ENCODE data around the gene BRD3OS. TPM values are rescaled to one million over a fixed set of nuclear protein-coding genes. Genes with fewer than 3 reads are reported as not detected.

Gene BRD3OS
- total RNA-seq, 1 donor from 2014 or later, result 13.5 TPM

GRCh38 chr9:134032456-134033222, 7.4 kb downstream of the BRD3OS start:
- no peak for DNase-seq (ENCODE audit: low spot score)

GRCh38 chr9:134033516-134034214, 8.4 kb downstream of the BRD3OS start:
- no peak for DNase-seq (ENCODE audit: low spot score)

- DNase-seq (ENCODE audit: low spot score), result no peak
These were observed 9.1 kb downstream of the BRD3OS start for GRCh38 chr9:134034215-134035040.

GRCh38 chr9:134035041-134036039, 10.1 kb downstream of the BRD3OS start:
- DNase-seq (ENCODE audit: low spot score), result no peak

GRCh38 chr9:134036130-134036529, 10.8 kb downstream of the BRD3OS start:
- no peak for DNase-seq (ENCODE audit: low spot score)

- no peak for DNase-seq (ENCODE audit: low spot score)
These were observed 12.4 kb downstream of the BRD3OS start for GRCh38 chr9:134037641-134038040.

- no peak for DNase-seq (ENCODE audit: low spot score)
These were observed 14.3 kb downstream of the BRD3OS start for GRCh38 chr9:134039386-134040175.

GRCh38 chr9:134040176-134040565, 14.9 kb downstream of the BRD3OS start:
- DNase-seq (ENCODE audit: low spot score), result no peak

- no peak for DNase-seq (ENCODE audit: low spot score)
These were observed 15.7 kb downstream of the BRD3OS start for GRCh38 chr9:134040781-134041648.

- no peak for DNase-seq (ENCODE audit: low spot score)
These were observed 16.3 kb downstream of the BRD3OS start for GRCh38 chr9:134041649-134041962.

- no peak for DNase-seq (ENCODE audit: low spot score)
These were observed 18.3 kb downstream of the BRD3OS start for GRCh38 chr9:134043531-134043988.

GRCh38 chr9:134044944-134045343, 19.7 kb downstream of the BRD3OS start:
- no peak for DNase-seq (ENCODE audit: low spot score)

GRCh38 chr9:134045841-134046544, 20.7 kb downstream of the BRD3OS start:
- DNase-seq (ENCODE audit: low spot score), result no peak

GRCh38 chr9:134046894-134047681, 21.8 kb downstream of the BRD3OS start:
- no peak for DNase-seq (ENCODE audit: low spot score)

- DNase-seq (ENCODE audit: low spot score), result no peak
These were observed 22.7 kb downstream of the BRD3OS start for GRCh38 chr9:134047868-134048581.

GRCh38 chr9:134048582-134048968, 23.3 kb downstream of the BRD3OS start:
- no peak for DNase-seq (ENCODE audit: low spot score)

GRCh38 chr9:134049236-134049635, 24.0 kb downstream of the BRD3OS start:
- DNase-seq (ENCODE audit: low spot score), result no peak
